ENCODE results near the gene SARDH.
"Not testable (repeated sequence)": the region's sequence is repeated elsewhere in the genome, so short reads cannot be mapped to it uniquely, and the experiment has no call there.

Gene SARDH

DNA sequence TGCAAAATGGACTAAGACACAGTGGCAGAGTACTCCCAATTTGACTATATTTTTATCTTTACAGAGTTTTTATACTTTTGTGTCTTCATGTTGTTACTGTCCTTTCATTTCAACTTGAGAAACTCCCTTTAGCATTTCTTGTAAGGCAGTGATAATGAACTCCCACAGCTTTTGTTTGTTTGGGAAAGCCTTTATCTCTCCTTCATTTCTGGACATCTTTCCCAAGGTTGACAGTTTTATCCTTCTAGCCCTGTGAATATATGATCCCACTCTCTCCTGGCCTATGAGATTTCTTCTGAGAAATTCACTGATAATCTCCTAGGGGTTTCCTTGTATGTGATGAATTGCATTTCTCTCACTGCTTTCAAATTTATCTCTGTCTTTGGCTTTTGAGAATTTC, 9.2 kb upstream of the SARDH start:
- TF ChIP-seq, protein P1, sequence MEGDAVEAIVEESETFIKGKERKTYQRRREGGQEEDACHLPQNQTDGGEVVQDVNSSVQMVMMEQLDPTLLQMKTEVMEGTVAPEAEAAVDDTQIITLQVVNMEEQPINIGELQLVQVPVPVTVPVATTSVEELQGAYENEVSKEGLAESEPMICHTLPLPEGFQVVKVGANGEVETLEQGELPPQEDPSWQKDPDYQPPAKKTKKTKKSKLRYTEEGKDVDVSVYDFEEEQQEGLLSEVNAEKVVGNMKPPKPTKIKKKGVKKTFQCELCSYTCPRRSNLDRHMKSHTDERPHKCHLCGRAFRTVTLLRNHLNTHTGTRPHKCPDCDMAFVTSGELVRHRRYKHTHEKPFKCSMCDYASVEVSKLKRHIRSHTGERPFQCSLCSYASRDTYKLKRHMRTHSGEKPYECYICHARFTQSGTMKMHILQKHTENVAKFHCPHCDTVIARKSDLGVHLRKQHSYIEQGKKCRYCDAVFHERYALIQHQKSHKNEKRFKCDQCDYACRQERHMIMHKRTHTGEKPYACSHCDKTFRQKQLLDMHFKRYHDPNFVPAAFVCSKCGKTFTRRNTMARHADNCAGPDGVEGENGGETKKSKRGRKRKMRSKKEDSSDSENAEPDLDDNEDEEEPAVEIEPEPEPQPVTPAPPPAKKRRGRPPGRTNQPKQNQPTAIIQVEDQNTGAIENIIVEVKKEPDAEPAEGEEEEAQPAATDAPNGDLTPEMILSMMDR (IDR thresholded peaks at IDR 0.05; ENCODE audit: control insufficient read depth, insufficient read depth, low read depth, low read length, missing control alignments) = no peak

DNA sequence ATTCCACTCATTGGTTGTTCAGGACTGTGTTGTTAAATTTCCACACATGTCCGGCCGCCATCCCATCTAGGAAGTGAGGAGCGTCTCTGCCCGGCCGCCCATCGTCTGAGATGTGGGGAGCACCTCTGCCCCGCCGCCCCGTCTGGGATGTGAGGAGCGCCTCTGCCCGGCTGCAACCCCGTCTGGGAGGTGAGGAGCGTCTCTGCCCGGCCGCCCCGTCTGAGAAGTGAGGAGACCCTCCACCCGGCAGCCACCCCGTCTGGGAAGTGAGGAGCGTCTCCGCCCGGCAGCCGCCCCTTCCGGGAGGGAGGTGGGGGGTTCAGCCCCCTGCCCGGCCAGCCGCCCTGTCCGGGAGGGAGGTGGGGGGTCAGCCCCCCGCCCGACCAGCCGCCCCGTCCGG, 6.4 kb upstream of the SARDH start:
- not testable (repeated sequence) for H3K4me3 ChIP-seq (ENCODE audit: control insufficient read depth, low read depth, low read length); DNase-seq (ENCODE audit: low read depth)

More for the DNA sequence above, 9.2 kb upstream of the SARDH start:
- no peak for DNase-seq (ENCODE audit: low read depth)
- H3K4me3 ChIP-seq (ENCODE audit: control insufficient read depth, low read depth, low read length) = no peak overlapping the region

DNA sequence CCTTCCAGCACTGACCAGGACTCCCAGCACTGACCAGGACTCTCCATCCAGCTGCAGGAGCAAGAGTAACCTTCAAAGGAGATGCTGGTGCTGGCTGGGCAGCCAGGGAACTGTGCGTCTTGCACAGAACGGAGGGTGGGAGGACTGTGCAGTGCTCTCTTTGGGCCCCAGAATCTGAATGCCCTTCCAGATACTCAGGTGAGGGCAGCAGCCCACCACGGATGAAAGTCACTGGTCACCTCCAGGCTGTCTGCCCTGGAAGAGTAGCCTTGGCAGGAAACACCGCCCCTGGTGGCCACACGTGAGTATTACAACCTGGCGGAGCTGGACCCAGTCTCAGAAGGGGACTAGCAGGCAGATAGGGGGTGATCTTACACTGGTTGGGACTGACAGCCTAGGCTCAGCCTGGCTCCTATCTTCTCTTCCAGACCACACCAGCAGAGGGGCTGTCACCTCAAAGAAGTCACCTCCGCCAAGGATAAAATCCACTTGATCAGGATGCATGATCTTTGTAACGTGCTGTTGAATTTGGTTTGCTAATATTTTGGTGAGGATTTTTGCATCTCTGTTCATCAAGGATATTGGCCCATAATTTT, 4.8 kb upstream of the SARDH start:
- DNase-seq (ENCODE audit: low read depth) = peak; percentile 7
- TF ChIP-seq, protein P1 (IDR thresholded peaks at IDR 0.05; ENCODE audit: control insufficient read depth, insufficient read depth, low read depth, low read length, missing control alignments) = peak; percentile 99
- H3K4me3 ChIP-seq (ENCODE audit: control insufficient read depth, low read depth, low read length) = no peak overlapping the region

DNA sequence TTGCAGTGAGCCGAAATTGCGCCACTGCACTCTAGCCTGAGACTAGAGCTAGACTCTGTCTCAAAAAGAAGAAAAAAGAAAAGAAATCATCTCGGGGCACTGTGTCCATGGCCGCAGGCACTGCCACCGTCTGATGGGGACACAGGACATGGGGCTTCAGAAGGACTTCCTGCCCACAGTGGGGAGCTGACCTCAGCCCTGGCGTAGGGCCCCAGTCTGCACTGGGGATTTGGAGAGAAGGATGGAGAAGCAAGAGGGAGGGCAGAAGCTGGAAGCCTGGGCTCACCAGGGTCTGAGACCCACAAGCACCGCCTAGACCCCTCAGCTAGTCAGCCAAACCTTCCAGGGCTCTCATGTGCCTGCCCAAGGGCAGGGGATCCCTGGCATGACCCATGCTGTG, 4.1 kb upstream of the SARDH start:
- DNase-seq (ENCODE audit: low read depth) = no peak
- TF ChIP-seq, protein P1 (IDR thresholded peaks at IDR 0.05; ENCODE audit: control insufficient read depth, insufficient read depth, low read depth, low read length, missing control alignments) = no peak
- H3K4me3 ChIP-seq (ENCODE audit: control insufficient read depth, low read depth, low read length) = no peak overlapping the region

DNA sequence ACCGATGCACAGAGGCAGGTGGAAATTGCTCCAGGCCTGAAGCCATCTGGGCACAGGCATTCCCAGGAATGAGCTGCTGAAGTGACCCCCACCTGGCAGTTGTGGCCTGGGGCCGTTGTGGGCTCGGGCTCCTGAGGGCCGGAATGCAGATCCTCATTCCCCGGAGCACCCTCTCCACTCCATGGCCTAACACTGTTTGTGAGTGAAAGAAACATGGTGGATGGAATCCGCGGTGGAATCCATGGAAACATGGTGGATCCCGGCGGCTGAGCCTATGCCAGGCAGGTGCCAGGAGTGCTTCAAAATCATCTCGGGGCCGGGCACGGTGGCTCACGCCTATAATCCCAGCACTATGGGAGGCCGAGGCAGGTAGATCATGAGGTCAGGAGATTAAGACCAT, 3.6 kb upstream of the SARDH start:
- TF ChIP-seq, protein P1 (IDR thresholded peaks at IDR 0.05; ENCODE audit: control insufficient read depth, insufficient read depth, low read depth, low read length, missing control alignments) = no peak
- no peak overlapping the region for H3K4me3 ChIP-seq (ENCODE audit: control insufficient read depth, low read depth, low read length)
- no peak for DNase-seq (ENCODE audit: low read depth)

DNA sequence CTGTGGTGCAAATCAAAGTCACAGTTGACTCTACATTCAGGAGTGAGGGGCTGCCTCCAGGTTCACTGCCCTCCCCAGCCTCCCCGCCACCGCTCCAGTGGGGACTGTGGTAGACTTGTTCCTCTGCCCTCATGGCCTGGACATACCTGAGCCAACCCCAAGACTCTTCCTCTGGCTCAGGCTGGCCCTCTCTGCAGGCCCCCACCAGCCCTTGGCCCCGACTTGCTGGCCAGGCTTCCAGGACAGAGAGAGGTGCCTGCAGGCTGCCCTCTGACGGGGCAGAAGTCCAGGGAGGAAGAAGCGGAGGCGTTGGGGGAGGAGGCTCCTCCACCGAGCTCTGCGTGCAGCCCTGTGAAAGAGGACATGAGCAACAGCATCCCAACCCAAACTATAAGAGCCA, 2.8 kb upstream of the SARDH start:
- DNase-seq (ENCODE audit: low read depth) = no peak
- no peak overlapping the region for H3K4me3 ChIP-seq (ENCODE audit: control insufficient read depth, low read depth, low read length)
- TF ChIP-seq, protein P1 (IDR thresholded peaks at IDR 0.05; ENCODE audit: control insufficient read depth, insufficient read depth, low read depth, low read length, missing control alignments) = no peak

DNA sequence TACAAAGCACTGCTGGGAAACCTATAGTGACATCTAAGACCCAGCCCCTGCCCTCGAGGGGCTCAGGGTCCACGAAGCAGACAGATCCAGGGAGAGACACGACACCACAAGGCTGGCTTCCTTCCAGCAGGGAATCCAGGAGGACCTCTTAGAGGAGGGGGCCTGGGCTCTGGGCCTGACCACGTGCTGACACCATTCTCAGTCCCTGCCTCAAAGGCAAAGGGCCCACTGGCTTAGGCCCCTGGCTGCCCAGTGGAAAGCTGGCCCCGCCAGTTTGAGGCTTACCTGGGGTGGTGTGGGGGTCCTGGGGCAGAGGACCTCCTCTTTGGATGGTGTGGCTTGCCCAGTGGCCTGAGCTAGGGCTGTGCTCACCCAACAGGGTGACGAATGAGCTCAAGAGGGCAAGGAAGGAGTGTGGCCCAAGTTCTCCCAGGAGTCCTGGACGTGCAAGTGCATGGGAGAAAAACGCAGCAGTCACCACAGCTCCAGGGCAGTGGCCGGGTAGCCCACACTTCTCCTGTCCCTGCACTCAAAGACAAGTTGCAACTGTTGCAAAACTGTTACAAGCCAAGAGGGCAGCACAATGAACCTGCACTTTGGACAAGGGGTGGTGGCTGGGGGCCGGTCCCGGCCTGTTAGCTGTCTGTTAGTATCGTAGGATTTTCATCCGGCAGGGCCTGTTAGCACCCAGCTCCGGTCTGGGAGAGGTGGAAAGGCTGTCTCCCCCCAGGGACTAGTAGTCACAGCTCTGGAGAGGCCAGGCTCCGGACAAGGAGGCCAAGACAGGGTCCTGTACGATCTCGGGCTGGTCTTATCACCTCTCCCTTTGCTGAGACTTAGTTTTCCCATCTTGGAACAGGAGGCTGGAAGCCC, 1.5 kb upstream of the SARDH start:
- DNase-seq (ENCODE audit: low read depth) = no peak
- TF ChIP-seq, protein P1 (IDR thresholded peaks at IDR 0.05; ENCODE audit: control insufficient read depth, insufficient read depth, low read depth, low read length, missing control alignments) = no peak
- no peak overlapping the region for H3K4me3 ChIP-seq (ENCODE audit: control insufficient read depth, low read depth, low read length)
